Endometrium (tissue), 2 donors: ENCODE results near the gene THSD7A.
A peak's percentile ranks its signal among the peaks of the same experiment; 100 is the strongest.
"Not testable (repeated sequence)": the region's sequence is repeated elsewhere in the genome, so short reads cannot be mapped to it uniquely, and the experiment has no call there.

Source experiments
- FAIRE-seq: peaks from 2 replicates; lab custom pipeline; 2012; peaks lifted over from hg19 to GRCh38; lab: Jason Lieb, UNC
- donor health status: control.
- donor health status: control.

Gene THSD7A

GRCh38 chr7:11456574-11456973 lies 375.4 kb downstream of the THSD7A start:
- no peak for FAIRE-seq

GRCh38 chr7:11452476-11452875 lies 379.5 kb downstream of the THSD7A start:
- FAIRE-seq: no peak

GRCh38 chr7:11450281-11450680 lies 381.7 kb downstream of the THSD7A start:
- FAIRE-seq: no peak

- no peak for FAIRE-seq
Observed at GRCh38 chr7:11449316-11449715, 382.7 kb downstream of the THSD7A start.

- FAIRE-seq: no peak
Observed at GRCh38 chr7:11448323-11448722, 383.7 kb downstream of the THSD7A start.

GRCh38 chr7:11447106-11447505 lies 384.9 kb downstream of the THSD7A start:
- no peak for FAIRE-seq

GRCh38 chr7:11443934-11444333 lies 388.1 kb downstream of the THSD7A start:
- FAIRE-seq: not testable (repeated sequence)

- FAIRE-seq: no peak
Observed at GRCh38 chr7:11437994-11438393, 394.0 kb downstream of the THSD7A start.

GRCh38 chr7:11436773-11437524 lies 395.0 kb downstream of the THSD7A start:
- no peak for FAIRE-seq

- FAIRE-seq: peak; percentile 8
Observed at GRCh38 chr7:11436316-11436715, 395.7 kb downstream of the THSD7A start.

GRCh38 chr7:11434366-11434765 lies 397.6 kb downstream of the THSD7A start:
- FAIRE-seq: no peak

GRCh38 chr7:11430841-11431240 lies 401.2 kb downstream of the THSD7A start:
- FAIRE-seq: no peak

GRCh38 chr7:11430112-11430511 lies 401.9 kb downstream of the THSD7A start:
- FAIRE-seq: no peak

GRCh38 chr7:11428877-11429581 lies 403.0 kb downstream of the THSD7A start:
- FAIRE-seq: no peak

- peak; percentile 97 for FAIRE-seq
Observed at GRCh38 chr7:11427686-11428273, 404.2 kb downstream of the THSD7A start.

GRCh38 chr7:11424006-11424405 lies 408.0 kb downstream of the THSD7A start:
- no peak for FAIRE-seq

GRCh38 chr7:11420049-11420448 lies 411.9 kb downstream of the THSD7A start:
- FAIRE-seq: no peak

- no peak for FAIRE-seq
Observed at GRCh38 chr7:11416641-11417458, 415.1 kb downstream of the THSD7A start.

GRCh38 chr7:11415101-11415500 lies 416.9 kb downstream of the THSD7A start:
- FAIRE-seq: no peak

- no peak for FAIRE-seq
Observed at GRCh38 chr7:11413901-11414300, 418.1 kb downstream of the THSD7A start.

GRCh38 chr7:11412036-11412435 lies 420.0 kb downstream of the THSD7A start:
- no peak for FAIRE-seq
